Gastrocnemius medialis (tissue), 4 donors: ENCODE results near the gene SYT7. TPM values are rescaled to one million over a fixed set of nuclear protein-coding genes. Genes with fewer than 3 reads are reported as not detected.

ENCODE experiments used
- ATAC-seq, 2 donors: fragments of 150-250 bp; one replicate each; pipeline ENCODE4 v1.9.1; 2016
- DNase-seq, 2 donors: peaks; one replicate each; pipeline ENCODE4 v3.0.0-alpha.2; 2019
- H3K27ac ChIP-seq, 4 donors: fragments of 200-600 bp; sonication (generic); 1 replicate in 1 of 4; 2 replicates in 3 of 4; pipeline ENCODE4 v1.5.1; 2016 to 2018; ENCODE audit warnings: mild to moderate bottlenecking in 2 of 4, moderate library complexity in 1 of 4
- H3K27me3 ChIP-seq, 3 donors: fragments of 200-600 bp; sonication (generic) in 2 of 3; 1 replicate in 1 of 3; 2 replicates in 2 of 3; pipeline versions ENCODE4 v1.5.1 to v1.6.0; 2016 to 2019; ENCODE audit warnings: mild to moderate bottlenecking in 1 of 3, moderate library complexity in 1 of 3
- H3K36me3 ChIP-seq, 2 donors: fragments of 200-600 bp; sonication (generic) in 1 of 2; one replicate each; pipeline ENCODE4 v1.5.1; 2017 to 2018
- H3K4me1 ChIP-seq, 2 donors: fragments of 200-600 bp; sonication (generic) in 1 of 2; one replicate each; pipeline ENCODE4 v1.5.1; 2016 to 2017; ENCODE audit warnings: mild to moderate bottlenecking in 2 of 2
- H3K4me3 ChIP-seq, 4 donors: fragments of 200-600 bp; sonication (generic) in 3 of 4; 1 replicate in 1 of 4; 2 replicates in 3 of 4; pipeline ENCODE4 v1.5.1; 2016 to 2019; ENCODE audit warnings: mild to moderate bottlenecking in 2 of 4
- H3K9me3 ChIP-seq, 3 donors: fragments of 200-600 bp; sonication (generic) in 2 of 3; 1 replicate in 1 of 3; 2 replicates in 2 of 3; pipeline ENCODE4 v1.5.1; 2016 to 2019
- CTCF ChIP-seq, 5 experiments: fragments of 450-650 bp in 3 of 5; fragments of 200-600 bp in 2 of 5; sonication (generic) in 2 of 5; IDR thresholded peaks in 4 of 5; conservative IDR thresholded peaks in 1 of 5; 1 replicate in 4 of 5; 2 replicates in 1 of 5; pipeline ENCODE4 v1.5.1; 2016 to 2019; ENCODE audit warnings: antibody characterized with exemption in 5 of 5, mild to moderate bottlenecking in 3 of 5, moderate library complexity in 3 of 5
- POLR2A ChIP-seq, 2 donors: fragments of 450-650 bp; IDR thresholded peaks; one replicate each; pipeline ENCODE4 v1.6.1; 2017; ENCODE audit warnings: antibody characterized with exemption in 2 of 2, mild to moderate bottlenecking in 2 of 2, moderate library complexity in 2 of 2
- in situ Hi-C, 4 donors: fragments of 200-750 bp; cut with MboI; loops; one replicate each; pipeline versions ENCODE4 v1.15.0 to v1.8.0; 2017; ENCODE audit warnings: low sequenced_read_pairs in 4 of 4
- intact Hi-C: fragments of 100-400 bp; cut with DNase I; formaldehyde crosslinking; loops from one replicate; pipeline ENCODE4 v1.15.1; 2023; ENCODE audit warnings: low total_unique reads
- total RNA-seq, 4 donors: library from RNA; depleted of rRNA; stranded (reverse); fragments of >200 nt; gene quantifications; one replicate each; pipeline versions ENCODE4 v1.1.0 to v1.2.3, GENCODE V29; 2016

SYT7 gene
- total RNA-seq, 4 donors from 2014 or later: 0.68 to 4.9 (median 1.4) TPM

- intact Hi-C loops (no loop called here), in situ Hi-C loops (no loop called here)
- DNase-seq: no peak
- H3K36me3 ChIP-seq: no peaks in the 10 kb centered on the region
- no peak for TF ChIP-seq POLR2A (IDR thresholded peaks at IDR 0.05)
- no peak for TF ChIP-seq CTCF (IDR thresholded peaks at IDR 0.05 in 4 of 5, conservative IDR thresholded peaks at IDR 0.05 in 1 of 5)
- no peak for ATAC-seq
- H3K27ac ChIP-seq: no peak overlapping the region
- H3K27me3 ChIP-seq: no peaks in the 10 kb centered on the region
- H3K4me3 ChIP-seq: no peak overlapping the region
- no peaks in the 10 kb centered on the region for H3K9me3 ChIP-seq
- H3K4me1 ChIP-seq: peaks cover 1 to 3% of the 10 kb centered on the region in 2 donors
Observed at GRCh38 chr11:61536676-61537270, 44.1 kb downstream of the SYT7 start.

GRCh38 chr11:61535998-61536675 lies 44.7 kb downstream of the SYT7 start:
- in situ Hi-C loops: no loop called here
- ATAC-seq (no peak), DNase-seq (no peak)
- H3K9me3 ChIP-seq: no peaks in the 10 kb centered on the region
- H3K4me1 ChIP-seq: no peaks in the 10 kb centered on the region
- intact Hi-C loops: no loop called here
- H3K27ac ChIP-seq: no peak overlapping the region
- H3K27me3 ChIP-seq: no peaks in the 10 kb centered on the region
- H3K4me3 ChIP-seq: no peak overlapping the region
- no peak for TF ChIP-seq CTCF (IDR thresholded peaks at IDR 0.05 in 4 of 5, conservative IDR thresholded peaks at IDR 0.05 in 1 of 5)
- TF ChIP-seq POLR2A (IDR thresholded peaks at IDR 0.05): no peak
- H3K36me3 ChIP-seq: no peaks in the 10 kb centered on the region

GRCh38 chr11:61534933-61535839 lies 45.7 kb downstream of the SYT7 start:
- H3K27me3 ChIP-seq: no peaks in the 10 kb centered on the region
- in situ Hi-C loops: no loop called here
- H3K27ac ChIP-seq: no peak overlapping the region
- no peak overlapping the region for H3K4me3 ChIP-seq
- H3K9me3 ChIP-seq: no peaks in the 10 kb centered on the region
- TF ChIP-seq CTCF (IDR thresholded peaks at IDR 0.05 in 4 of 5, conservative IDR thresholded peaks at IDR 0.05 in 1 of 5) (no peak), POLR2A (IDR thresholded peaks at IDR 0.05) (no peak)
- intact Hi-C loops: no loop called here
- ATAC-seq (no peak), DNase-seq (no peak)
- H3K36me3 ChIP-seq: no peaks in the 10 kb centered on the region
- no peaks in the 10 kb centered on the region for H3K4me1 ChIP-seq

- intact Hi-C loops: no loop called here
Observed at GRCh38 chr11:61534025-61534932, 46.6 kb downstream of the SYT7 start.

More at GRCh38 chr11:61534025-61534932, 46.6 kb downstream of the SYT7 start:
- Histone ChIP-seq H3K27me3 (no peaks in the 10 kb centered on the region), H3K27ac (no peak overlapping the region), H3K36me3 (no peaks in the 10 kb centered on the region), H3K4me1 (no peaks in the 10 kb centered on the region), H3K9me3 (no peaks in the 10 kb centered on the region), H3K4me3 (no peak overlapping the region)
- ATAC-seq (no peak), DNase-seq (no peak)
- in situ Hi-C loops: no loop called here
- TF ChIP-seq CTCF (IDR thresholded peaks at IDR 0.05 in 4 of 5, conservative IDR thresholded peaks at IDR 0.05 in 1 of 5): no peak
- TF ChIP-seq POLR2A (IDR thresholded peaks at IDR 0.05): no peak
